ENCODE results near the gene COL5A2.

DNA sequence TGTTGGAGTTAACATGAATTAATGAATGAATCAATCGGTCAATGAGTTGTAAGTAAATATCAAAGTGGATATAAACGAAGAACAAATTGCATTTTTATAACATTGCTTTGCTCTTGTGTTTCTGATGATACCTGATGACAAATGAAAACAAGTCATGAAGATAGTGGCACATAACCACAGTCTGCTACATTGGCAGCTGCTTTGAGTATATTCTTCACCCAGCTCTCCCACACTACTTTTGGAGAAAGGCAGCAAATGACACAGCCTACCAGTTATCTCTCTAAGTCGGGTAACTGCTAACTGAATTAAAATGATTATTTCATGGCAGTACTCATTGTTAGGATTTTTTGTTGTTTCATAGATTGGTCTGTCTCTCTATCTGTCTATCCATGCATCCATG lies 76.8 kb downstream of the COL5A2 start:
- no peak for TF ChIP-seq RFX5 (IDR thresholded peaks at IDR 0.05; ENCODE audit: low read depth, low read length)
- TF ChIP-seq SP1 (IDR thresholded peaks at IDR 0.05; ENCODE audit: low read depth, low read length): no peak
- no peak for TF ChIP-seq ASH2L (IDR thresholded peaks at IDR 0.05; ENCODE audit: borderline replicate concordance, low read depth)
- TF ChIP-seq REST (IDR thresholded peaks at IDR 0.05; ENCODE audit: low read depth, low read length): no peak
- TF ChIP-seq, protein P1, sequence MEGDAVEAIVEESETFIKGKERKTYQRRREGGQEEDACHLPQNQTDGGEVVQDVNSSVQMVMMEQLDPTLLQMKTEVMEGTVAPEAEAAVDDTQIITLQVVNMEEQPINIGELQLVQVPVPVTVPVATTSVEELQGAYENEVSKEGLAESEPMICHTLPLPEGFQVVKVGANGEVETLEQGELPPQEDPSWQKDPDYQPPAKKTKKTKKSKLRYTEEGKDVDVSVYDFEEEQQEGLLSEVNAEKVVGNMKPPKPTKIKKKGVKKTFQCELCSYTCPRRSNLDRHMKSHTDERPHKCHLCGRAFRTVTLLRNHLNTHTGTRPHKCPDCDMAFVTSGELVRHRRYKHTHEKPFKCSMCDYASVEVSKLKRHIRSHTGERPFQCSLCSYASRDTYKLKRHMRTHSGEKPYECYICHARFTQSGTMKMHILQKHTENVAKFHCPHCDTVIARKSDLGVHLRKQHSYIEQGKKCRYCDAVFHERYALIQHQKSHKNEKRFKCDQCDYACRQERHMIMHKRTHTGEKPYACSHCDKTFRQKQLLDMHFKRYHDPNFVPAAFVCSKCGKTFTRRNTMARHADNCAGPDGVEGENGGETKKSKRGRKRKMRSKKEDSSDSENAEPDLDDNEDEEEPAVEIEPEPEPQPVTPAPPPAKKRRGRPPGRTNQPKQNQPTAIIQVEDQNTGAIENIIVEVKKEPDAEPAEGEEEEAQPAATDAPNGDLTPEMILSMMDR (IDR thresholded peaks at IDR 0.05 in 2 of 3, conservative IDR thresholded peaks at IDR 0.05 in 1 of 3; ENCODE audit: control insufficient read depth in 2 of 3, extremely low read depth in 1 of 3, insufficient read depth in 1 of 3, low read depth in 3 of 3, low read length in 3 of 3): no peak
- TF ChIP-seq ZNF24 (IDR thresholded peaks at IDR 0.05): no peak
- no peak for TF ChIP-seq STAT3 (IDR thresholded peaks at IDR 0.05; ENCODE audit: low read depth, low read length)
- TF ChIP-seq MAX (IDR thresholded peaks at IDR 0.05; ENCODE audit: low read depth, low read length): no peak
- no peak for TF ChIP-seq CBFB (IDR thresholded peaks at IDR 0.05; ENCODE audit: low read depth)

Measured in GM12878 (cell line).